HL-60 (cell line): ENCODE data around the gene CIB4.

ENCODE experiments used
- DNase-seq, 2 experiments: peaks; one replicate each; pipeline ENCODE4 v3.0.0-alpha.2; 2010 to 2020; ENCODE audit warnings: low read depth in 1 of 2, low spot score in 1 of 2
- H3K27ac ChIP-seq: fragments of 250-450 bp; sonication (Bioruptor Pico); replicated peaks from 2 replicates; pipeline ENCODE4 v1.5.1; 2020; ENCODE audit warnings: mild to moderate bottlenecking, moderate library complexity
- H3K27me3 ChIP-seq: fragments of 250-450 bp; sonication (Bioruptor Pico); 2 replicates; pipeline ENCODE4 v1.5.1; 2021; ENCODE audit warnings: mild to moderate bottlenecking, moderate library complexity; ENCODE audit not compliant: insufficient read depth, poor library complexity, severe bottlenecking
- H3K4me3 ChIP-seq: replicated peaks from 2 replicates; pipeline ENCODE4 v1.5.1; 2011; ENCODE audit warnings: mild to moderate bottlenecking, control low read depth, low read length; ENCODE audit not compliant: insufficient read depth
- CTCF ChIP-seq: IDR thresholded peaks from one replicate; pipeline ENCODE4 v1.5.1; 2011; ENCODE audit warnings: low read length, control low read depth, inconsistent platforms; ENCODE audit not compliant: insufficient read depth
- GABPA ChIP-seq: IDR thresholded peaks from 2 replicates; pipeline ENCODE4 v1.6.1; 2012; ENCODE audit warnings: low read depth
- POLR2AphosphoS5 ChIP-seq: IDR thresholded peaks from 2 replicates; pipeline ENCODE4 v1.6.1; 2012; ENCODE audit warnings: low read depth
- REST ChIP-seq: IDR thresholded peaks from 2 replicates; pipeline ENCODE4 v1.6.1; 2012; ENCODE audit warnings: low read depth; ENCODE audit not compliant: insufficient replicate concordance
- SPI1 ChIP-seq: IDR thresholded peaks from 2 replicates; pipeline ENCODE4 v1.6.1; 2012; ENCODE audit warnings: low read depth, mild to moderate bottlenecking, borderline replicate concordance

Gene CIB4

GRCh38 chr2:26645762-26646161 is 4.6 kb upstream of the CIB4 start:
- peaks cover 9% of the 10 kb centered on the region for H3K27me3 ChIP-seq
- H3K27ac ChIP-seq: no peak overlapping the region
- H3K4me3 ChIP-seq: no peak overlapping the region
- no peak for TF ChIP-seq CTCF
- TF ChIP-seq SPI1: no peak
- no peak for TF ChIP-seq GABPA
- no peak for TF ChIP-seq POLR2AphosphoS5
- TF ChIP-seq REST: no peak
- DNase-seq: no peak

- no peak overlapping the region for H3K4me3 ChIP-seq
- DNase-seq: no peak
- H3K27me3 ChIP-seq: peaks cover 9% of the 10 kb centered on the region
- TF ChIP-seq GABPA (no peak), CTCF (no peak), SPI1 (no peak), REST (no peak), POLR2AphosphoS5 (no peak)
- no peak overlapping the region for H3K27ac ChIP-seq
Observed at GRCh38 chr2:26644188-26644835, 3.1 kb upstream of the CIB4 start.

- no peak for DNase-seq
- no peak for TF ChIP-seq REST
- no peak for TF ChIP-seq CTCF
- TF ChIP-seq SPI1: no peak
- TF ChIP-seq GABPA: no peak
- TF ChIP-seq POLR2AphosphoS5: no peak
- no peak overlapping the region for H3K4me3 ChIP-seq
- H3K27me3 ChIP-seq: peaks cover 11% of the 10 kb centered on the region
- no peak overlapping the region for H3K27ac ChIP-seq
Observed at GRCh38 chr2:26642429-26642828, 1.3 kb upstream of the CIB4 start.
